IPS DF 4.7 (cell line): Measurements from ENCODE around the gene ZNF407.

Experiments used
- DNase-seq: peaks from one replicate; pipeline ENCODE4 v3.0.0-alpha.2; 2013; ENCODE audit warnings: low spot score; ENCODE audit errors: extremely low read depth

ZNF407 gene

GRCh38 chr18:74589021-74589420, 8.6 kb upstream of the ZNF407 start:
- DNase-seq: no peak

GRCh38 chr18:74589811-74590210, 7.9 kb upstream of the ZNF407 start:
- no peak for DNase-seq

- no peak for DNase-seq
These were observed 7.0 kb upstream of the ZNF407 start for GRCh38 chr18:74590671-74591070.

GRCh38 chr18:74595431-74595830, 2.2 kb upstream of the ZNF407 start:
- no peak for DNase-seq

- no peak for DNase-seq
These were observed 522 bp upstream of the ZNF407 start for GRCh38 chr18:74597034-74597661.

GRCh38 chr18:74598350-74599001, 806 bp downstream of the ZNF407 start:
- DNase-seq: no peak

GRCh38 chr18:74604361-74604760, 6.7 kb downstream of the ZNF407 start:
- no peak for DNase-seq

- no peak for DNase-seq
These were observed 7.1 kb downstream of the ZNF407 start for GRCh38 chr18:74604774-74605173.

- DNase-seq: no peak
These were observed 11.0 kb downstream of the ZNF407 start for GRCh38 chr18:74608681-74609080.

- no peak for DNase-seq
These were observed 11.9 kb downstream of the ZNF407 start for GRCh38 chr18:74609535-74609934.

GRCh38 chr18:74610051-74610615, 12.5 kb downstream of the ZNF407 start:
- no peak for DNase-seq

GRCh38 chr18:74610860-74611259, 13.2 kb downstream of the ZNF407 start:
- no peak for DNase-seq

GRCh38 chr18:74611765-74612164, 14.1 kb downstream of the ZNF407 start:
- no peak for DNase-seq

GRCh38 chr18:74613381-74613780, 15.7 kb downstream of the ZNF407 start:
- DNase-seq: no peak

- DNase-seq: no peak
These were observed 18.8 kb downstream of the ZNF407 start for GRCh38 chr18:74616494-74616893.

GRCh38 chr18:74617486-74617885, 19.8 kb downstream of the ZNF407 start:
- DNase-seq: no peak

- DNase-seq: no peak
These were observed 24.4 kb downstream of the ZNF407 start for GRCh38 chr18:74622072-74622471.

- DNase-seq: no peak
These were observed 25.6 kb downstream of the ZNF407 start for GRCh38 chr18:74623047-74623816.

GRCh38 chr18:74624466-74624865, 26.8 kb downstream of the ZNF407 start:
- no peak for DNase-seq

- DNase-seq: no peak
These were observed 27.5 kb downstream of the ZNF407 start for GRCh38 chr18:74625157-74625556.

GRCh38 chr18:74626049-74626874, 28.6 kb downstream of the ZNF407 start:
- DNase-seq: no peak
